ENCODE measurements around the gene CINP.
"Not testable (repeated sequence)": the region's sequence is repeated elsewhere in the genome, so short reads cannot be mapped to it uniquely, and the experiment has no call there.

Gene CINP

DNA sequence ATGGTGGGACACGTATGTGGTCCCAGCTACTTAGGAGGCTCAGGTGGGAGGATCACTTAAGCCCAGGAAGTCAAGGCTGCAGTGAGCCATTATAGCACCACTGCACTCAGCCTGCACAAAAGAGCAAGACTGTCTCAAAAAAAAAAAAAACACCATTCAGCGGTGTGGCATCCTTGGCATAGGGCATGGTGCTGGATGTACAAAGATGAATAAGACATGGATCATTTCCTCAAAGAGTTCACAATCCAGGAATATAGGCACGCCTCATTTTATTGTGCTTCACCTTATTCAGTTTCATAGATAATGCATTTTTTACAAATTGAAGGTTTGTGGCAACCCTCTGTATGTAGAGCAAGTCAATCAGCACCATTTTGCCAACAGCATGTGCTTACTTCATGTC, 6.4 kb downstream of the CINP start:
- Histone ChIP-seq H3F3A (ENCODE audit: low read depth) (no peaks in the 10 kb centered on the region), H3K4me1 (ENCODE audit: insufficient read depth, low read length, poor library complexity, severe bottlenecking) (peaks cover 5% of the 10 kb centered on the region), H3K79me2 (ENCODE audit: insufficient read depth, low read length) (no peaks in the 10 kb centered on the region), H3K4me3 (ENCODE audit: low read length, poor library complexity, severe bottlenecking) (no peak overlapping the region), H3K27me3 (ENCODE audit: insufficient read depth, low read length, poor library complexity, severe bottlenecking) (no peaks in the 10 kb centered on the region), H3K4me2 (ENCODE audit: low read depth, low read length, poor library complexity, severe bottlenecking) (no peak overlapping the region), H3K36me3 (ENCODE audit: insufficient read depth, low read length) (no peaks in the 10 kb centered on the region; the same call in 1 of the 2 replicates), H3K9ac (ENCODE audit: low read depth, low read length, poor library complexity, severe bottlenecking) (no peak overlapping the region), H4K20me1 (ENCODE audit: insufficient read depth, low read length, poor library complexity, severe bottlenecking) (no peaks in the 10 kb centered on the region), H3K9me2 (replicated peaks; ENCODE audit: low read depth, low read length) (no peaks in the 10 kb centered on the region), H3K9me3 (ENCODE audit: insufficient read depth, low read depth, low read length) (no peaks in the 10 kb centered on the region), H2AFZ (ENCODE audit: low read length) (no peak overlapping the region)
- no peak for TF ChIP-seq EZH2phosphoT487 (IDR thresholded peaks at IDR 0.05; ENCODE audit: borderline replicate concordance)

- Histone ChIP-seq H3K9ac (ENCODE audit: low read depth, low read length, poor library complexity, severe bottlenecking) (no peak overlapping the region), H3K4me2 (ENCODE audit: low read depth, low read length, poor library complexity, severe bottlenecking) (no peak overlapping the region), H3K36me3 (ENCODE audit: insufficient read depth, low read length) (peaks cover 14% of the 10 kb centered on the region; the same call in 1 of the 2 replicates), H3K9me2 (replicated peaks; ENCODE audit: low read depth, low read length) (no peaks in the 10 kb centered on the region), H3K27me3 (ENCODE audit: insufficient read depth, low read length, poor library complexity, severe bottlenecking) (no peaks in the 10 kb centered on the region), H2AFZ (ENCODE audit: low read length) (no peak overlapping the region), H3K79me2 (ENCODE audit: insufficient read depth, low read length) (no peaks in the 10 kb centered on the region), H4K20me1 (ENCODE audit: insufficient read depth, low read length, poor library complexity, severe bottlenecking) (no peaks in the 10 kb centered on the region), H3K4me1 (ENCODE audit: insufficient read depth, low read length, poor library complexity, severe bottlenecking) (no peaks in the 10 kb centered on the region), H3K9me3 (ENCODE audit: insufficient read depth, low read depth, low read length) (no peaks in the 10 kb centered on the region), H3F3A (ENCODE audit: low read depth) (no peaks in the 10 kb centered on the region), H3K4me3 (ENCODE audit: low read length, poor library complexity, severe bottlenecking) (no peak overlapping the region)
- TF ChIP-seq CTCF (conservative IDR thresholded peaks at IDR 0.05; ENCODE audit: low read length) (no peak), EZH2phosphoT487 (IDR thresholded peaks at IDR 0.05; ENCODE audit: borderline replicate concordance) (no peak)
Measured at GRCh38 chr14:102353126-102353619, 9.5 kb downstream of the CINP start.

DNA sequence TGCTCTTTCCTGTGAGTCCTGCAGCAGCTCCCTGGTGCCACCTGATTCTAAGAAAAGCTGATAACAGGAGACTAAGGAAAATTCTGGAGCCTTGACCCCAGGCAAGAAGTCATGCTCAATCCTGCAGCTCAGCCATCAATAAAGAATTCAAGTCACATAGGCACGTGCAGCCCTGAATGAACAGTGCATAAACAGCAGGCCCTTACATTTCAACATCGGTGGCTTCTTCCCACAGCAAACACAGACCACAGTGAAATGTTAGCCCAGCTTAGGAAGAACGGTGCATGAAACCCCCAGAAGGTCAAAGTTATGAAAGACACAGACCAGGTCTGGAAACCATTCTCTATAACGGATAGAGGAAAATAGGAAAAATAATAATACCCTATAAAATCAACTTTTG, 10.5 kb downstream of the CINP start:
- Histone ChIP-seq H3K9me3 (ENCODE audit: insufficient read depth, low read depth, low read length) (no peaks in the 10 kb centered on the region), H3K9me2 (replicated peaks; ENCODE audit: low read depth, low read length) (no peaks in the 10 kb centered on the region), H3K79me2 (ENCODE audit: insufficient read depth, low read length) (no peaks in the 10 kb centered on the region), H3K4me3 (ENCODE audit: low read length, poor library complexity, severe bottlenecking) (no peak overlapping the region), H4K20me1 (ENCODE audit: insufficient read depth, low read length, poor library complexity, severe bottlenecking) (no peaks in the 10 kb centered on the region), H3F3A (ENCODE audit: low read depth) (no peaks in the 10 kb centered on the region), H3K4me1 (ENCODE audit: insufficient read depth, low read length, poor library complexity, severe bottlenecking) (no peaks in the 10 kb centered on the region), H3K9ac (ENCODE audit: low read depth, low read length, poor library complexity, severe bottlenecking) (no peak overlapping the region), H3K4me2 (ENCODE audit: low read depth, low read length, poor library complexity, severe bottlenecking) (no peak overlapping the region), H3K36me3 (ENCODE audit: insufficient read depth, low read length) (peaks cover 21% of the 10 kb centered on the region; the same call in 1 of the 2 replicates), H2AFZ (ENCODE audit: low read length) (no peak overlapping the region), H3K27me3 (ENCODE audit: insufficient read depth, low read length, poor library complexity, severe bottlenecking) (no peaks in the 10 kb centered on the region)
- no peak for TF ChIP-seq CTCF (conservative IDR thresholded peaks at IDR 0.05; ENCODE audit: low read length)
- TF ChIP-seq EZH2phosphoT487 (IDR thresholded peaks at IDR 0.05; ENCODE audit: borderline replicate concordance), result no peak

DNA sequence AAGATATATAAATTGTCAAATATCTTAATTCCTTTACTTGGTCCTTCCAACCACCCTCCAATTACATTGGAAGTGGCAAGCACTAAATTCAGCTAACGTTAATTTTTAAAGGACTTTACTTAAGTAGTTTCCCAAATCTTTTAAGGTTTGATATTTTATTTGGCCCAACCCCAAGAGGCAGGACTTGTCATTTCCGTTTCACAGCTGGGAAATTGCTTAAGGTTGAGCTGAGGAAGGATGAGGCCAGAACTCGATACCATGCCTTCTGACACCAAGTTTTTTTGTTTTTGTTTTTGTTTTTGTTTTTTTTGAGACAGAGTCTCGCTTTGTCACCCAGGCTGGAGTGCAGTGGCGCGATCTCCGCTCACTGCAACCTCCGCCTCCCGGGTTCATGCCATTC, 11.1 kb downstream of the CINP start:
- not testable (repeated sequence) for H3K9ac ChIP-seq (ENCODE audit: low read depth, low read length, poor library complexity, severe bottlenecking); H3K4me3 ChIP-seq (ENCODE audit: low read length, poor library complexity, severe bottlenecking); H3K4me1 ChIP-seq (ENCODE audit: insufficient read depth, low read length, poor library complexity, severe bottlenecking); H3F3A ChIP-seq (ENCODE audit: low read depth); H3K79me2 ChIP-seq (ENCODE audit: insufficient read depth, low read length); H3K27me3 ChIP-seq (ENCODE audit: insufficient read depth, low read length, poor library complexity, severe bottlenecking); H3K9me3 ChIP-seq (ENCODE audit: insufficient read depth, low read depth, low read length); H4K20me1 ChIP-seq (ENCODE audit: insufficient read depth, low read length, poor library complexity, severe bottlenecking); H3K9me2 ChIP-seq (replicated peaks; ENCODE audit: low read depth, low read length); H3K4me2 ChIP-seq (ENCODE audit: low read depth, low read length, poor library complexity, severe bottlenecking); H2AFZ ChIP-seq (ENCODE audit: low read length)
- peaks cover 26% of the 10 kb centered on the region; the same call in 1 of the 2 replicates for H3K36me3 ChIP-seq (ENCODE audit: insufficient read depth, low read length)

Measured in Loucy (cell line).